GM12865 (cell line): ENCODE data around the gene RRAGD.

Experiments used
- DNase-seq: peaks from one replicate; pipeline ENCODE4 v3.0.0; 2010; ENCODE audit warnings: low read depth
- H3K4me3 ChIP-seq: 2 replicates; pipeline ENCODE4 v1.5.1; 2011; ENCODE audit warnings: mild to moderate bottlenecking, low read depth, low read length, control low read depth
- CTCF ChIP-seq: IDR thresholded peaks from 2 replicates; pipeline ENCODE4 v1.5.1; 2011; ENCODE audit warnings: low read length, control low read depth, low read depth, inconsistent platforms; ENCODE audit not compliant: insufficient read depth; ENCODE audit errors: missing control alignments

The RRAGD gene

GRCh38 chr6:89355511-89356194 is 56.4 kb downstream of the RRAGD start:
- peak; percentile 64 for DNase-seq
- no peak for TF ChIP-seq CTCF
- peak overlapping the region; percentile 58 for H3K4me3 ChIP-seq

GRCh38 chr6:89353702-89354392 is 58.2 kb downstream of the RRAGD start:
- H3K4me3 ChIP-seq = peak overlapping the region; percentile 100
- DNase-seq = peak; percentile 83
- no peak for TF ChIP-seq CTCF

GRCh38 chr6:89353118-89353556 is 58.9 kb downstream of the RRAGD start:
- no peak for DNase-seq
- TF ChIP-seq CTCF = no peak
- H3K4me3 ChIP-seq = peak overlapping the region; percentile 100

- no peak for TF ChIP-seq CTCF
- H3K4me3 ChIP-seq = peak within 1 kb of the TSS; percentile 100
- DNase-seq = peak; percentile 95
Observed at GRCh38 chr6:89352278-89353117, 59.6 kb downstream of the RRAGD start, which contains the start of gene UBE2J1. UBE2J1 (minus strand) TSS chr6:89352722; CDS start chr6:89352569, 153 bp downstream.

GRCh38 chr6:89351671-89352277 is 60.3 kb downstream of the RRAGD start:
- no peak for DNase-seq
- no peak for TF ChIP-seq CTCF
- peak overlapping the region; percentile 100 for H3K4me3 ChIP-seq

- DNase-seq = peak; percentile 60
- H3K4me3 ChIP-seq = peak overlapping the region; percentile 100
- no peak for TF ChIP-seq CTCF
Observed at GRCh38 chr6:89350281-89350966, 61.6 kb downstream of the RRAGD start.
